Measurements from ENCODE around the gene TEKTIP1. TPM values are rescaled to one million over a fixed set of nuclear protein-coding genes. Genes with fewer than 3 reads are reported as not detected.

The TEKTIP1 gene
- total and polyA plus RNA-seq, 10 of the 15 experiments (the other 5 are each of a cell fraction or from before 2014, with no cell fraction given): 0.18 to 2.6 (median 0.60) TPM; not detected in 5

- intact Hi-C loops (cut with micrococcal nuclease; ENCODE audit: unreplicated experiment): no loop called here
Measured at GRCh38 chr19:3544058-3544376, 5.0 kb downstream of the TEKTIP1 start.

More at GRCh38 chr19:3544058-3544376, 5.0 kb downstream of the TEKTIP1 start:
- Histone ChIP-seq H3K36me3 (ENCODE audit: control insufficient read depth in 2 of 2, insufficient read depth in 2 of 2, low read length in 1 of 2) (peaks cover 2 to 7% of the 10 kb centered on the region in 2 experiments; a peak in 3 of 4 replicates), H3K4me3 (no peak overlapping the region), H3K27ac (ENCODE audit: control insufficient read depth, insufficient read depth) (no peak overlapping the region), H3K9me3 (replicated peaks; ENCODE audit: control insufficient read depth, insufficient read depth, low read length) (no peaks in the 10 kb centered on the region), H3K4me2 (ENCODE audit: control insufficient read depth, insufficient read depth) (no peak overlapping the region), H3K4me1 (ENCODE audit: control insufficient read depth, insufficient read depth, low read length) (no peaks in the 10 kb centered on the region), H4K20me1 (ENCODE audit: control insufficient read depth, insufficient read depth) (no peaks in the 10 kb centered on the region), H3K79me2 (ENCODE audit: control insufficient read depth, insufficient read depth, low read length) (no peaks in the 10 kb centered on the region), H3K27me3 (replicated peaks in 1 of 2; ENCODE audit: control insufficient read depth in 2 of 2, insufficient read depth in 2 of 2, low read length in 1 of 2) (no peaks in the 10 kb centered on the region), H2AFZ (ENCODE audit: control insufficient read depth, low read depth, low read length) (no peak overlapping the region), H3K9ac (ENCODE audit: control insufficient read depth, insufficient read depth, low read length) (no peak overlapping the region)
- TF ChIP-seq RB1 (IDR thresholded peaks at IDR 0.05; ENCODE audit: borderline replicate concordance) (no peak), MAX (IDR thresholded peaks at IDR 0.05; ENCODE audit: low read depth, low read length) (no peak), HDAC2 (IDR thresholded peaks at IDR 0.05) (no peak), MEF2B (IDR thresholded peaks at IDR 0.05; ENCODE audit: partially characterized antibody, poor library complexity, severe bottlenecking) (no peak), SREBF2 (IDR thresholded peaks at IDR 0.05; ENCODE audit: low read length) (no peak), IRF5 (IDR thresholded peaks at IDR 0.05; ENCODE audit: borderline replicate concordance) (no peak), MTA2 (IDR thresholded peaks at IDR 0.05; ENCODE audit: low read depth) (no peak), BCL3 (IDR thresholded peaks at IDR 0.05; ENCODE audit: borderline replicate concordance, insufficient read depth, low read depth, low read length, poor library complexity, severe bottlenecking) (no peak), BACH1 (IDR thresholded peaks at IDR 0.05; ENCODE audit: borderline replicate concordance) (no peak), ZNF384 (IDR thresholded peaks at IDR 0.05; ENCODE audit: borderline replicate concordance, low read depth, low read length) (no peak)
- ChIA-PET SMC1A (ENCODE audit: uncharacterized antibody, unreplicated experiment) (no interaction called here), CTCF (interaction anchor here (1.5 kb wide), 1 partner anchor 27 kb away, joined by 6 read pairs; no protein-coding TSS in a partner anchor), POLR2A (no interaction called here), RAD21 (ENCODE audit: unreplicated experiment) (no interaction called here)
- WGBS (ENCODE audit: insufficient coverage, insufficient replicate concordance, low lambda C conversion rate, missing lambda C conversion rate): 89% methylated on average over 9 of the region's 9 CpGs
- BruUV-seq (replicated peaks): no TSS peak
- FAIRE-seq (no peak), ATAC-seq (no peak), DNase-seq (ENCODE audit: low read depth, low spot score) (no peak)
- in situ Hi-C loops (cut with MboI): no loop called here
